NCI-H2227 (cell line): ENCODE measurements around the gene ATXN1.
"Not testable (repeated sequence)": the region's sequence is repeated elsewhere in the genome, so short reads cannot be mapped to it uniquely, and the experiment has no call there.

Source experiments
- DNase-seq: peaks from one replicate; lab custom pipeline; 2025; ENCODE audit not compliant: unreplicated experiment; lab: John Stamatoyannopoulos, UW

The ATXN1 gene

GRCh38 chr6:16272201-16272600 is 489.1 kb downstream of the ATXN1 start:
- DNase-seq, result no peak

GRCh38 chr6:16271428-16271827 is 489.8 kb downstream of the ATXN1 start:
- DNase-seq, result no peak

GRCh38 chr6:16270178-16270794 is 491.0 kb downstream of the ATXN1 start:
- no peak for DNase-seq

- not testable (repeated sequence) for DNase-seq
Measured at GRCh38 chr6:16269442-16270070, 491.7 kb downstream of the ATXN1 start.

- DNase-seq, result no peak
Measured at GRCh38 chr6:16267428-16268263, 493.6 kb downstream of the ATXN1 start.

GRCh38 chr6:16265351-16266341 is 495.6 kb downstream of the ATXN1 start:
- DNase-seq, result no peak

- no peak for DNase-seq
Measured at GRCh38 chr6:16264785-16265184, 496.5 kb downstream of the ATXN1 start.

- not testable (repeated sequence) for DNase-seq
Measured at GRCh38 chr6:16263464-16264099, 497.7 kb downstream of the ATXN1 start.

GRCh38 chr6:16262773-16263172 is 498.5 kb downstream of the ATXN1 start:
- not testable (repeated sequence) for DNase-seq

- not testable (repeated sequence) for DNase-seq
Measured at GRCh38 chr6:16260602-16261001, 500.7 kb downstream of the ATXN1 start.

- not testable (repeated sequence) for DNase-seq
Measured at GRCh38 chr6:16259604-16260003, 501.7 kb downstream of the ATXN1 start.

- no peak for DNase-seq
Measured at GRCh38 chr6:16258709-16259075, 502.6 kb downstream of the ATXN1 start.

- no peak for DNase-seq
Measured at GRCh38 chr6:16257999-16258708, 503.1 kb downstream of the ATXN1 start.

- no peak for DNase-seq
Measured at GRCh38 chr6:16256781-16257180, 504.5 kb downstream of the ATXN1 start.

GRCh38 chr6:16254535-16254934 is 506.7 kb downstream of the ATXN1 start:
- DNase-seq, result no peak

- no peak for DNase-seq
Measured at GRCh38 chr6:16253399-16254144, 507.7 kb downstream of the ATXN1 start.

GRCh38 chr6:16252686-16253299 is 508.5 kb downstream of the ATXN1 start:
- DNase-seq, result no peak

GRCh38 chr6:16251706-16252105 is 509.6 kb downstream of the ATXN1 start:
- no peak for DNase-seq

- no peak for DNase-seq
Measured at GRCh38 chr6:16249971-16250370, 511.3 kb downstream of the ATXN1 start.
